GM23248 (cell line): ENCODE data around the gene DACH1.

ENCODE experiments used
- EZH2 ChIP-seq: fragments of 200-600 bp; sonication (generic); IDR thresholded peaks from 2 replicates; pipeline ENCODE4 v1.6.1; 2018; ENCODE audit warnings: antibody characterized with exemption, mild to moderate bottlenecking; ENCODE audit not compliant: insufficient read depth, poor library complexity, severe bottlenecking
- EZH2phosphoT487 ChIP-seq: fragments of 200-600 bp; sonication (generic); IDR thresholded peaks from 2 replicates; pipeline ENCODE4 v1.6.1; 2018; ENCODE audit warnings: antibody characterized with exemption, moderate library complexity, mild to moderate bottlenecking, low read depth; ENCODE audit not compliant: insufficient read depth

GRCh38 chr13:71806886-71807285 is 60.1 kb downstream of the DACH1 start:
- TF ChIP-seq EZH2 (no peak), EZH2phosphoT487 (no peak)
